GM21528 (cell line): ENCODE results near the gene SLC1A5.
"Not testable (repeated sequence)": the region's sequence is repeated elsewhere in the genome, so short reads cannot be mapped to it uniquely, and the experiment has no call there.

Experiments
- ATAC-seq: cut with Tn5 transposase; IDR thresholded peaks from one replicate; pipeline ENCODE4 v1.9.1; 2021; ENCODE audit warnings: mild to moderate bottlenecking, moderate library complexity; ENCODE audit not compliant: unreplicated experiment, low FRiP score

SLC1A5 gene

DNA sequence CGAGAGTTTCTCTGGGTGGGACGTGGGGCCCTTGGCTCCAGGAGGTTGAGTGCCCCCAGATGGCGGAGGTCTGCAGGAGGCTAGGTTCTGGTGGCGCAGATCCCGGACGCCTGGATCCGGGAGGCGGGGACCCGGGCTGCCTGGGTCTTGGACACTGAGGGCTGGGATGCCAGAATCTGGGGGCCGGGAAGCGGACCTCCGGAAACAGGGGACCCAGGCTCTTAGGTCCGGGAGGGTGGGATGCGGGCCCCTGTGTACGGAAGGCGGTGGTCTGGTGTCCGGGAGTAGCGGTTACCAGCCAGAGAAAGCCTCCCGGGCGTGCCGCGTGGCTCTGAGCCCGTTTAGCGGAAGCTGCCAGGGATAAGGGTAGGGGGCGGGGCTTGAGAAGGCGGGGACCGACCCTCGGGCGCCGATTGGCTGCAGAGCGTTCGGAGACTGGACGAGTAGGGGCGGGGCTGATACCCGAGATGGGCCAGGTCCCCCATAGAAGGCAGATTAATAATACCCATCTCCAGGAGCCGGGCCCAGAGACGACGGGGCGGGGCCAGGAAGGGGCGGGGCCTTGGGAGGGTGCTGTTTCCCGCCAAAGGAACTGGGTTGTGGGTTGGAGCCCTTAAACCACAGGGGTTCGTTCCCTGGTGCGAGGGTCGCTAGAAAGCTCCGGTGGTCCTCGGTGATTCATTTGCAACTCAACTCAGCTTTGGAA, at the start of gene SLC1A5:
Gene SLC1A5 (minus strand): TSS at position 333 of the 706 bp plus-strand sequence. CDS start 629 bp downstream, outside the sequence.
- peak; percentile 57 for ATAC-seq

DNA sequence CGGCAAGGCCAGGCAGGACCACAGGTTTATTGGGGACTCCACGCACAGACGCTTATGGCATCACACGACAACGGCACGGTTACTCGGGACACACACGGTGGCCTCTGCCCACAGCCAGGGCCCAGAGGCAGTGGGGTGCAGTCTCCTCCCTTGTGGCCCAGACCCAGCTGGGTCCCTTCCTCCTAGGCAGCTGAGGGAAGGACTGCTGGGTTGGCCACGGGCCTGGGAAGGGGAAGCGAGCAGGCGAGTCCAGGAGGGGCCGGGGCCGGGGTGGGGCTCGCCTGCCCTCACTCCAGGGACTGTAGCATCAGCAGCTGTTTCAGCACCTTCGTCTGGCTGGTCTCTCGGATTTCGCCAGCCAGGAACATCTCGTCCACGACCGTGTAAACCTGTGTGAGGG, 49.8 kb upstream of the SLC1A5 start:
- no peak for ATAC-seq

DNA sequence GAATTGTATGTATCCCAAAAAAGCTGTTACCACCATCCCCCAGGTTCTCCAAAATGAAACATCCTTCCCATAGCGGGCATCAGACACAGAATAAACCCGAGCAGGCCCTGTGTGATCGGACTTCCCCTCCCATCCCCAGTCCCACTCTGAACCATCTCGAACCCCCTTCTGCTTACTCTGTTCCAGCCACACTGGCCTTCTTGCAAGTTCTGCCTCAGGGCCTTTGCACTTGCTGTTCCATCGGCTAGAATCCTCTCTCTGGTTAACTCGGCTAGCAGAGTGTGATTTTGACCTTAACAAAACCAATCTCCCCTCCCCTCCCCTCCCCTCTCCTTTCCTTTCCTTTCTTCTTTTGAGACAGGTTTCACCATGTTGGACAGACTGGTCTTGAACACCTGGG, 46.6 kb upstream of the SLC1A5 start:
- ATAC-seq: no peak

DNA sequence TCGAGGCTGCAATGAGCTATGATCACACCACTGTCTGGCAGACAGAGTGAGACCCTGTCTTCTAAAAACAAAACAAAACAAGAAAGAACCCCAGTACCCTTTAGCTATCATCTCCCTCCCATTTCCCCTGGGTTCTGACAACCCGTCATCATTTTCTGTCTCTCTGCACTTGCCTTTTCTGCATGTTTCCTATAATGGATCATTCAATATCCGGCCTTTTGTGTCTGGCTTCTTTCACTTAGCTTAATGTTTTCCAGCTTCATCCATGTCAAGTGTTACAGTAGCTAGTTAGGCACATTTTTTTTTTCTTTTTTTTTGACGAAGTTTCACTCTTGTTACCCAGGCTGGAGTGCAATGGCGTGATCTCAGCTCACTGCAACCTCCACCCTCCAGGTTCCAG, 45.7 kb upstream of the SLC1A5 start:
- no peak for ATAC-seq

DNA sequence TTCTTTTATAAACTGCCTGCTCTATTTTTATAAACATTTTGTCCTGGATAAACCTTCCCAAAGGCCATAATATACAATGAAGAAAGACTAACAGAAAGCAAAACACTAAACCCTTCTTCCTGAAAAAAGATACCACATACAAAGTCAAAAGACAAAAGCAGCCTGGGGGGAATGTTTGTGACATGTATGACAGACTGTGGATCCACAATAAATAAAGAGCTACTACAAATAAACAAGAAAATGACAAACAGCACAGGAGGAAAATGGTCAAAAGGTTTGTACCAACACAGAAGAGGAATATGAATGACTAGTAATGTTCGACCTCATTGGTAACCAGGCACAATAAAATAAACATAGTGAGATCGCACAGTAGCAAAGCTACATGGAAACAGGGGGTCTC, 42.5 kb upstream of the SLC1A5 start:
- no peak for ATAC-seq

DNA sequence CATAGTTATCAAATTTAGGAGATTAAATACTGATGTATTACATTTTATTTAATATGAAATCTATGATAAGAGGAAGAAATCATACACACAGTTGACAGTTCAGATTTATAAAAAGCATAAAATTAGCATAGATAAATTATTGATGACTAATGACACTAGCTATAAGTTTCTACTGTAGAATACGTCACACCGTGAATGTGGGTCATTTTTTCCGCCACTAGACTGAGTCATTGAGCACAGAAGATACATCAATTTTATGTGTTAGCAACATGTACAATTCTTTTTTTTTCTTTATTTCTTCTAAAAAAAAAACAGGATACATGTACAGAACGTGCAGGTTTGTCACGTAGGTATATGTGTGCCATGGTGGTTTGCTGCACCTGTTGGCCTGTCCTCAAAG, 40.1 kb upstream of the SLC1A5 start:
- ATAC-seq: no peak

DNA sequence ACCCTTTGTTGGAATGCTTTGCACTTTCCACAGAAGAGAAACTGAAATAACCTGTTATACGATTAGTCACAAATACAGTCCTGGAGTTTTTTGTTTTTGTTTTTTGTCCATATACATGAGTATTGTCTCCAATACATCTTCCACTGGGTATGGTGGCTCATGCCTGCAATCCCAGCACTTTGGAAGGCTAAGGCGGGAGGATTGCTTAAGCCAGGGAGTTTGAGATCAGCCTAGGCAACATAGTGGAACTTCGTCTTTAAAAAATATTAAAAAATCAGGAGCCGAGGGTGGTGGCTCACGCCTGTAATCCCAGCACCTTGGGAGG, 37.3 kb upstream of the SLC1A5 start:
- ATAC-seq: no peak

DNA sequence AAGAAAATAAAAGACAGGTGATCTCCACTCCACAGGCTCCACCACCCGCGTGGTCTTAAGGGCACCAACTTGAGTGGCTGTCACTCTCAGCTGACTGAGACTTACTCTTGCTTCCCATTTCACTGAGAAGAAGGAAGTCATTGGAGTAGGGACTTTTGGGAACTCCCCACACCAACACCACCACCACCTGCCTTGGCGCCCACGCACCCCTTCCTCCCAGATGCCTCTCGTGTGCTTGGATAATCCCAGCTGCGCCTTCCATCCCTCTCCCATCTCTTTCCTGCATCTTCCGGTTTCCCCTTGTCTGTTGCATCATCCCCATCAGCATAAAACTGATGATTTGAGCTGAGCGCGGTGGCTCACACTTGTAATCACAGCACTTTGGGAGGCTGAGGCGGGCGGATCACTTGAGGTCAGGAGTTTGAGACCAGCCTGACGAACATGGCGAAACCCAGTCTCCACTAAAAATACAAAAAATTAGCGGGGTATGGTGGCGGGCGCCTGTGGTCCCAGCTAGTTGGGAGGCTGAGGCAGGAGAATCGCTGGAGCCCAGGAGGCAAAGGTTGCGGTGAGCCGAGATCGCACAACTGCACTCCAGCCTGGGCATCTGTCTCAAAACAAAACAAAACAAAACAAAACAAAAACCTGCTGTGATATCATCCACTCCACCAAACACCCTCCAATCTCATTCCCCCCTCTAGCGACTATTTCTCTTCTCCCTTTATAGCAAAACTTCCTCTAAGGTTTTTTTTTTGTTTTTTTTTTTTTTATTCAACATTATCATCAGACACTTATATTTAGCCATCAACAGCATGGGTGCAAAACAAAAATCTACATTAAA, 36.7 kb upstream of the SLC1A5 start:
- ATAC-seq: no peak

DNA sequence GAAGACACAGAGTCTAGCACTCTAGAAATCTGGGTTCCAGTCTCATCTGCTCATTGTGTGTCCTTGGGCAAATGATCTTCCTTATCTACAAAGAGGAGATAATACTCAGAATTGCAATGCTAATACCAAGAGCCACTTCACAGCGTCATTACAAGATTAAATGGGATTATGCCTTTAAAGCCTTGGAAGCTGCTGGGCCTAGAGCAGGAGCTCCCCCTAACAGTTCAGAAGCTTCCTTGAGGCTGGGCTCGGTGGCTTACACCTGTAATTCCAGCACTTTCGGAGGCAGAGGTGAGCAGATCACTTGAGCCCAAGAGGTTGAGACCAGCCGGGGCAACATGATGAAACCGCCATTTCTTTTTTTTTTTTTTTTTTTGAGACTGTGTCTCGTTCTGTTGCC, 34.7 kb upstream of the SLC1A5 start:
- no peak for ATAC-seq

DNA sequence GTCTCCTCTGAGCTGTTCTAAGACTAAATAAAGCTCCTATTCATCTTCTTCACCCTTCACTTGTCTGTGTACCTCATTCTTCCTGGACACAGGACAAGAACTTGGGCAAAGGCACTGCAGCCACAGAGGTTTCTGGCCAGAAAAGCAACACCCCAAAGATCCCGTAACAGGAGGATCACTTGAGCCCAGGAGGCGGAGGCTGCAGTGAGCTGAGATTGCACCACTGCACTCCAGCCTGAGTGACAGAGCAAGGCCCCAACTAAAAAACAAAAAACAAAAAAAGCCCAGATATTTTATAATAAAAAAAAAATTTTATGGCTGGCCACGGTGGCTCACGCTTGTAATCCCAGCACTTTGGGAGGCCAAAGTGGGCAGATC, 34.0 kb upstream of the SLC1A5 start:
- ATAC-seq: not testable (repeated sequence)

DNA sequence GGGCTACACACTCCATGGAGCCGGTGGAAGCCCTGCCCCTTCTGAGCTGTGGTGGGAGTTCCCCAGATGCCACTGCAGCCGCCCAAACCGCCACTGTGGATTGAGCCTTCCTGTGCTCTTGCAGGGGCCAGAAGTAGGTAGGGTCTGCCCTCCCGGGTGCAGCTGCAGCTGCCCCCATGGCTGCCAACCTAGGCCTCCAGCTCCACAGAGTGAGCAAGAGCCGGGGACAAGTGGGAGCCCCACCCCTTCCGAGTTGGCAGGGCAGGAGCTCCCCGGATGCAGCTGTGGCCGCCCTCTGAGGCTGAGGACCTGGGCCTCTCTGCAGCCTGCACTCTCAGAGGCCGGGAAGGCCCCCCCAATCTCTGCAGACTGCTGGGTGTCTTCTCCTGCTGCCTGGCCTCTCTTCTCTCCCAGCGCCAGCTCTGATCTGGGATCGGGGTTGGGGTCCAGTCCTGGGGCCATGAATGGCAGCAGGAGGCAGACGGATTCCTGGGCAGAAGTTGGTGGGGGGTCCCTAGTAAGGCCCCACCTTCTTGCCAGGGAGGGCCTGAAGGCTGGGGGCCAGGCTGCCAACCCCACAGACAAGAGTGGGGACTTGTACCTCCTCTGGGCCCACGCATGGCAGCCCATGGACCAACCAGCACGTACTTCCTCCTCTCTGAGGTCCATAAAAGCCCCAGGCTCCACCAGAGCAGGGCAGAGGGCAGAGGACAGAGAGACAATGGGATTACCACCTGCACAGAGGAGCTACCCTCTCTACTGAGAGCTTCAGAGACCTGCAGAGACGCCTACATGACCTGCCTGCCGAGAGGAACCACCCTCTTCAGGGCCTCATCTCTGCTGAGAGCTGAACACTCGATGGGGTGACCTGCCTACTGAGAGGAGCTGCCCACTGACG, 33.4 kb upstream of the SLC1A5 start:
- no peak for ATAC-seq

DNA sequence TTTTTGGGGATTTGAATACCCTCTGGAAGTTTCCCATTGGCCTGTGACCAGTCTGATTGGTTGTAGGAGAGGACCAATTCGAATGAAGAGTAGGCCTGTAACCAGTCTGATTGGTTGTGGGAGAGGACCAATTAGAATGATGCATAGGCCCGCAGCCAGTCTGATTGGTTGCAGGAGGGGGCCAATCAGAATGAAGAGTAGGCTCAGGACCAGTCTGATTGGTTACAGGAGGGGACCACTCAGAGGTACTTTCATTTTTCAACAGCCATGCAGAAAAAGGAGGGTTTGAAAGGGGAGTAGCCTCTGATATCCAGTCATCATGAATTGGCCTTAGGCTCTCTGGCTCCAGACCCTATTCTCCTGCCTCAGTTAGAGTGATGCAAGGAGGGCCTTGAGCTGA, 30.4 kb upstream of the SLC1A5 start:
- no peak for ATAC-seq

DNA sequence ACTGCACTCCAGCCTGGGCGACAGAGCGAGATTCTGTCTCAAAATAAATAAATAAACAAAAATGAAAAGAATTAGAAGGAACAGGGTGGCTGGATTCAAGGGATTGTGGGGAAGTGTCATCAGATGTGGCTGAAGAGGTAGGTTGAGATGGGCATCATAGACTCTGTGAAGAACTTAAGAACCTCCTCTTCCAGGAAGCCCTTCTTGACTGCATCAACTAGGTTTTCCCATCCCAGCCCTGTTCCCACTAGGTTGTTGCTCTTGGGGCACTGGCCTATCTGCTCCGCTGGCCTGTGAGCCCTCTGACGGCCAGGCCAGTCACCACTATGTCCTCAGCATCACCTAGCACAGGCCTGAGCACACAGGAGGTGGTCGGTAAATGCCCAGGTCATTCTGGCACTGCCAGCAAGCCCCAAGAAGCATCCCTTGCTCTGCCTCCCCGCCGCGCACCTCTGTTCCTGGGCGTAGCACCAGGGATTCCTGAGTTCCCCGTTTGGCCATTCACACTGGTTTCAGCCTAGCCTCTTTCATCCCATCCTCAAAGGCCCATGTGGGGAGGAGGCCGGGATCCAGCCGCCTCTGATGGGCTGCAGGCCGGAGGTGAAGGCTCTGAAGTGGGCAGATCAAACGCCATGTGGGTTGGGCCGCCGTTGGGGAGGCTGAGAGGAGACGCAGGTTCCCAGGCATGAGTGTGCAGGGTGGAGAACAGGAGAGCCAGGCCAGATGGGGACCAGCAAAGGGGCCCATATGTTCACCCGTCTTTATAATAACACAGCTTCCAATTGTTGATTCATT, 27.6 kb upstream of the SLC1A5 start:
- ATAC-seq: no peak

DNA sequence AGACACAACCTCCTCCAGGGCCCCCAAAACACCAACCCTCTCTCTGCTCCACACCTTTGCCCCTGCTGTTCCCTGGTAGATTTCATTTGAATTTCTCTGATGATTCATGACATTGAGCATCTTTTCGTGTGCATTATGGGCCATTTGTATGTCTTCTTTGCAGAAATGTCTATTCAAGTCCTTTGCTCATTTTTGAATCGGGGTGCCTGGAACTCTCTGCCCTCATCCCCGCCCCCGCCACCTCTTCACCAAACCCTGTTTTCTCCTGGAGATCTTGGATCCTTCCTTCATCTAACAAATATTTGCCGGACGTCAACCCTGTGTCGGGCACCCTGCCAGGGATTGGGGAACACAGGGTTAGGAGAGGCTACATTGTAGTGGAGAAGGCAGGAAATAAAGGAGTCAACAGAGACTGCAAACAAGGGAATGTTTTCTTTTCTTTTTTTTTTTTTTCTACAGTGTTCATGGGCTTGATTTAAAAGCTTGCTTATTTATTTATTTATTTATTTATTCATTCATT, 25.5 kb upstream of the SLC1A5 start:
- ATAC-seq: no peak

DNA sequence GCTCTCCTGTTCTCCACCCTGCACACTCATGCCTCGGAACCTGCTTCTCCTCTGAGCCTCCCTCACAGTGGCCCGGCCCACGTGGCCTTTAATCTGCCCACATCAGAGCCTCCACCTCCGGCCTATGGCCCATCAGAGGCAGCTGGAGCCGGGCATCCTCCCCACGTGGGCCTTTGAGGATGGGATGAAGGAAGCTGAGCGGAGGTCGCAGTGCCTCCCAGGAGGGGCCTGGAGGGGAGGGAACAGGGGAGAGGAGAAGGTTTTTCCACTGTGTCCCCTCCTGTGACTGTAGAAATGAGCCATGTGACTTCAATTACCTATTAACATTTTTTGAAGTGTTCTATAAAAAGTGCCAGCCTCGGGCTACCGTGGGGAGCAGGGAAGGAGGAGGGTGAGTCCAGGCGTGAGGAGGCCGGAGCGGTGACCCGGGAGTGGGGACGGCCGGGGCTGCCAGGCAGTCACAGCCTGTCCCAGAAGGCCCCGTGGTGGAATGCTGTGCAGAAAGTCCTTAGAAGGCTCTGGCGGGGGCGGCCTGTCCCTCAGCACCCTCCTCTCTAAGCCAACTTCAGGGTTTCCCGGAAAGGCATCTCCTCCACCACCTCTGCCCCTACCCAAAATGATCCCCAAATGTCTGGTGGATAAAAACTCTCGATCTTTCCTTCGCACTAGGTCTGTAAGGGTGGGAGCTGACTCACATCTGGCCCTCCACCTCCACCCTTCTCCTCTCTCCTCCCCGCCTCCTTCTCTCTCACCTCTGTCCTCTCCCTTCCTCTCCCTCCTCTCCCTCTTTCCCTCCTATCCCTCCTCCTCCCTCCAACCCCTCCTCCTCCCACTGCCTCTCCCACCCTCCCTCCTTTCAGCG, 24.8 kb upstream of the SLC1A5 start:
- ATAC-seq: no peak

DNA sequence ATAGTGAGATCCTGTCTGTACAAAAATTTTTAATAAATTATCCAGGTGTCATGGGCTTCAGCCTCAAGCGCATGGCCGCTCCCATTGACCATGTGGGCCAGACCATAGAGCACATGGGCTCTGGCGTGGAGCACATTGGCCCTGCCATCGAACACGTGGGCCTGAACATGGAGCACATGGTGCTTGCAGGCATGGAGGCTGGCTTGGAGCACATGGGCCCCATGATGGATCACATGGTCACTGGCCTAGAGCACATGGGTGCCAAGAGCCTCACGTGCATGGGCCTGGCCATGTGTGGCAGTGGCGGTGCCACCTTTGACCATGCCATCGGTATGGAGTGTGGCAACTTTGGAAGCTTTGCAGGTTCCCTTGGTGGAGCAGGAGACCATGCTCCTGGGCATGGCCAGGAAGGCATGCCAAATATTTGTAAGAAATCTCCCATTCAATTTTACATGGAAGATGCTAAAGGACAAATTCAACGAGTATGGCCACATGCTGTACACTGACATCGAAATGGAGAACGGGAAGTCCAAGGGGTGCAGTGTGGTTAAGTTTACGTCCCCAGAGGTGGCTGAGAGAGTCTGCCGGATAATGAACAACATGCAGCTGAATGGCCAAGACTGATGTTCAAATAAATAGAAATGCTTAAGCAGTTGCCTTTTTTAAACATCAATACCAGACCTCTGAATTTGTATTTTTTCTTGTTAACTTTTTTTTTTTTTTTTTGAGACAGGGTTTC, 21.3 kb upstream of the SLC1A5 start:
- no peak for ATAC-seq

DNA sequence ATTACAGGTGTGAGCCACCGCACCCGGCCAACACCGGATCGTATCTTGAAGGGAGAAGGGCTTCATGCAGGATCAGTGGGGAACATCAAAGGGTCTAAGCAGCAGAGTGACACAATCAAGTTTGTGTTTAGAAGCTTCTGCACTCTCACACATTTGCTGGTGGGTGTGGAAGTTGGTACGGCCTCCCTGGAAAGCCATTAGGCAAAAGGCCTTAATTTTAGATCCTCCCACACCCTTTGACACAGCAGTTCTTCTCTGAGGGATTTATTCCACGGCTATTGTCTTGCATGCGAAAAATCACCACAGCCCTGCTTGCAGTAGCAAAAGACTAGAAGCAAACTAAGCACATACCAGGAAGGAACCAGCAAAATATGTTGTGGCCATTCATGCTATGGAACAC, 18.3 kb upstream of the SLC1A5 start:
- ATAC-seq: no peak

DNA sequence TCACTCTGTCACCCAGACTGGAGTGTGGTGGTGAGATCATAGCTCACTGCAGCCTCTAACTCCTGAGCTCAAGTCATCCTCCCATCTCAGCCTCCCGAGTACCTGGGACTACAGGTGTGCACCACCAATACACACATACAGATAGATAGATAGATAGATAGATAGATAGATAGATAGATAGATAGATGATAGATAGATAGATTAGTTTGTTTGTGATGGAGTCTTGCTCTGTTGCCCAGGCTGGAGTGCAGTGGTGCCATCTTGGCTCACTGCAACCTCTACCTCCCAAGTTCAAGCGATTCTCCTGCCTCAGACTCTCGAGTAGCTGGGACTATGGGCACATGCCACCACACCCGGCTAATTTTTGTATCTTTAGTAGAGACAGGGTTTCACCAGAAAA, 16.0 kb upstream of the SLC1A5 start:
- ATAC-seq: not testable (repeated sequence)

DNA sequence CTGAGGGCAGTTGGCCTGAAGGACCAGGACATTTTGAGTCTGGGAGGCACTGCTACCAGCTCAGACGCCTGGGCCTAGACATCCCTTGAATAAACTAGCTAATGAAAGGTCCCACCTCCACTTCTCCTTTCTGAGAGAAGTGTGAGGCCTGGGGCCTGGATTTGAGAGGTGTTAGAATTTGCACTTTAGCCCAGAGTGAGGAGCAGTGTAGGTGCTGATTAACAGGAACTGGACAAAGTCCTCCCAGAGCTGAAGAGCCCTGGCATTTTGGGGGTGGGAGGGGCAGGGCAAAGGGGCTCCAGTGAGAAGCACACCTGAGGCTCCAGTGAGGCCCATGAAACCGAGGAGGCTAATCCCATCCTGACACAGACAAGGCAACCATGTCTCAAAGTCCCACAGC, 15.2 kb upstream of the SLC1A5 start:
- no peak for ATAC-seq
